GM20431 (cell line): ENCODE results near the gene CCDC68.

ENCODE experiments used
- in situ Hi-C: fragments of 300-500 bp; cut with MseI, MboI; formaldehyde crosslinking; loops from one replicate; pipeline ENCODE4 v1.15.0; 2020; ENCODE audit warnings: low sequenced_read_pairs; ENCODE audit not compliant: unreplicated experiment

The CCDC68 gene

DNA sequence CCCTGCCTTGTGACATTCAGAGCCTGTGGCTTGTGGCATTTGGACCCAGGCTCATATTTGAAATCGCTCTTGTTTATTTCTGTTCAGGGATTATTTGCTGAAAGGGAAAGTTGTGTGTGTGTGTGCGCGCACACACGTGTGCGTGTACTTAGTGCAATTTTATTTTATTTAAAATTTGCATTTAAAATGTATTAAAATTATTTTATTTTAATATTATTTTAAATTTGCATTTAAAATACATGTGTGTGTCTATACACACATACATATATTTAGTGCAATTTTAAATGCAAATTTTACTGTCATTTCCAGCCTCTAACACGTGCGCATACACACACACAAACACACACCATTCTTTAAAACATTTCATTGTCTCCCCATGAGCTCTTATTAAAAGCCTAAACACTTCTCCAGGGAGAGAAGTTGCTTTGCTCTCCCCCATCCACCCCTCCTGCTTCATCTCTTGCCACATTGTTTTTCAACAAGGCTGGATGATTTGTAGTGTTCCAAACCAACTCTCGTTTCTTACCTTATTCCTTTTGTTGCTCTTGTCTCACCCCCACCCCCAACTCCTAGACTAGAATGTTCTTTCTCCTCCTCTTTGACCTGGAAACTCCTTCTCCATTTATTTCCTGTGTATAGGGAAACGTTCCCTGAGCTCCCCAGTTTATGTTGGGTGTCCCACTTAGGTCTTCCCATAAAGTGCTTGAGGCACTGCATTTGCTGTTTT, 3.8 kb upstream of the CCDC68 start:
- in situ Hi-C loops = no loop called here

- in situ Hi-C loops = no loop called here
These were observed 2.6 kb upstream of the CCDC68 start for GRCh38 chr18:54961868-54962267.

DNA sequence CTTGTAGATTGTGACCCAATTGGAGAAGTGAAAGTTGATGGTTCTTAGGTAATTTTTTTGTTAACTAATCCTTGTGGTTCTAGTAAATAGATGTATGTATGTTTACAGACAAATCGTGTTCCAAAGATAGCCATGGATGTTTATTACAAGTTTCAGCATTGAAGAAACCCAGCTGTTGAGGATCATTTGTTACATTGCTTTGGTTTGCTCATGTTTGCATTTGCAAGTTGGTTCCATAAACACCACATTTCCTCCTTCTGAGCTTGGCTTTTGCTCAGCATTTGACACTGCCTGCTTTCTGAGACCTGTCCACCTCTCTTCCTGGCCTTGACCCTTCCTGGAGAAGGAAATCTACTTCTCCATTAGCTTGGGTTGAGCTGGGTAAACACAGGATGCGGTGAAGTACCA, 1.8 kb upstream of the CCDC68 start:
- in situ Hi-C loops = no loop called here

- in situ Hi-C loops = no loop called here
These were observed 936 bp upstream of the CCDC68 start for GRCh38 chr18:54960197-54960596.

GRCh38 chr18:54957996-54958395, 1.3 kb downstream of the CCDC68 start:
- in situ Hi-C loops = no loop called here

DNA sequence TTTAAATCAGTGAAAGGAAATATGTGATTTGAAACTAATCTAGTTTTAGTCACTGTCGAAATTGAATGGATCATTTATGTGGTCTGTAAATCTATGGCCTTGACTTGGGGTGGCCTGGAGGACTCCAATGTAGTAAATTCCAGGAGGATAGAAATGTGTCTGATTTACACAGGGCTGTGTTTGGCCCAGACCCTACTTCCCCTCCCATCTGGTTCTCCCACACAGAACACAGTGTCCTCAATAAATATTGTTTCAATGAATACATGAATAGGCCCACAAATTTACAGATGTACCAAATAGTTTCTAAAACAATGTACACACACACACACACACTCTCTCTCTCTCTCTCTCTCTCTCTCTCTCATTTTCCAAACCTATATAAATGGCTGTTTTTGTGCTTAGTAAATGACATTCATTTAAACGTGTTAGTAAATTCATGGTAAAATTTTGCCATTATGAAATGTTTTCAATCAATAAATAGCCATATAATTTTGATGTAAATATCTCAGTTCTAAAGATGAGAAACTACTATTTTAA, 1.9 kb downstream of the CCDC68 start:
- in situ Hi-C loops = no loop called here

DNA sequence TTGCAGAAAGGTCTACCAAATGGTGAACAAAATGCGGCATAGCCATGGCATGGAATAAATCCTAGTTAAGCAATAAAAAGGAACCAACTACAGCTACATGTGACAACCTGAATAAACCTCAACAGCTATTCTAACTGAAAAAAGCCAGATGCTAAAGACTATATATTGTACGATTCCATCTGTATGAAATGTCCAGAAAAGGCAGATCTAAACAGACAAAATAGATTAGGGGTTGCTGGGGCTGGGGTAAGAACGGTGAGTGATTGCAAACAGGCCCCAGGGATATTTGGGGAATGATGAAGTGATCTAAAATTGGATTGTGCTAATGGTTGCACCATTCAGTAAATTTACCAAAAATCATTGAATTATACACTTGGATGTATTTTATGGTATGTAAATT, 2.8 kb downstream of the CCDC68 start:
- in situ Hi-C loops = no loop called here

DNA sequence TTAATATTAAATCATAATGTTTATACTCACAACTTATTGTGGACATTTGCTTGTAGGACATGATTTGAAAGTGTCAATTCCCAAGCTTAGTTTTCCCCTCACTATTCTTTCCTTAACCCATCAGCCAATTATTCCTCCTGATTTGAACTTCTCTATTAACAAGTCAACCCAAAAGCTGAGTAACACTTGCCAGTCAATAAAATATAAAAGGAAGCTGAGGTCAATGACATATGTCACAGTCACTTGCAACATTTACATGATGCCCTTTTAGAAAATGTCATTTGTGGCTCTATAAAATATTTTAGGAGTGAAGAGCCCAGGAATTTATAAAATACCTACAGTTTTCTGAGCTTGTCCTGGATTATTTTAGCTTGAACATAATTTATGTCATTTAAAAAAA, 7.2 kb downstream of the CCDC68 start:
- in situ Hi-C loops = no loop called here

GRCh38 chr18:54950221-54950620, 9.0 kb downstream of the CCDC68 start:
- in situ Hi-C loops = no loop called here

DNA sequence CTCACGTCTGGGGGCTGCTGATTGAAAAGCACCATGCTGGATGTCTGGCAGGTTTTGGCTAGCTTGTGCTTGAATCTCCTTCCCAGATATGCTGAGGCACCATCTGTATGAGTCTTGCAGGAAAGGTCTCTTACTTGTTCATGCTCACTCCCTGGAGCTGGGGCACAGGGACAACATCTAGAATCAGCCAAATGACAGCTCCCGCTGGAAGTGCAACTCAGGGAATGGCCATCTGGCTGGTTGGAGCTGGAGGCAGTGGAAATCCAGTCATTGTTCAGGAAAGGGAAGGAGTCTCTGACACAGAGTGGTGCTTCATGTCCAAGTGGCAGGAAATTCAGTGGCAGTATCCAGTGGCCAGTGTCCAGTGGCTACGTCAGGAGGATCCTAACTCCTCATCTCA, 9.7 kb downstream of the CCDC68 start:
- in situ Hi-C loops = no loop called here

GRCh38 chr18:54948350-54948837, 10.9 kb downstream of the CCDC68 start:
- in situ Hi-C loops = no loop called here

- in situ Hi-C loops = no loop called here
These were observed 12.2 kb downstream of the CCDC68 start for GRCh38 chr18:54947091-54947490.

GRCh38 chr18:54946149-54946581, 13.1 kb downstream of the CCDC68 start:
- in situ Hi-C loops = no loop called here

DNA sequence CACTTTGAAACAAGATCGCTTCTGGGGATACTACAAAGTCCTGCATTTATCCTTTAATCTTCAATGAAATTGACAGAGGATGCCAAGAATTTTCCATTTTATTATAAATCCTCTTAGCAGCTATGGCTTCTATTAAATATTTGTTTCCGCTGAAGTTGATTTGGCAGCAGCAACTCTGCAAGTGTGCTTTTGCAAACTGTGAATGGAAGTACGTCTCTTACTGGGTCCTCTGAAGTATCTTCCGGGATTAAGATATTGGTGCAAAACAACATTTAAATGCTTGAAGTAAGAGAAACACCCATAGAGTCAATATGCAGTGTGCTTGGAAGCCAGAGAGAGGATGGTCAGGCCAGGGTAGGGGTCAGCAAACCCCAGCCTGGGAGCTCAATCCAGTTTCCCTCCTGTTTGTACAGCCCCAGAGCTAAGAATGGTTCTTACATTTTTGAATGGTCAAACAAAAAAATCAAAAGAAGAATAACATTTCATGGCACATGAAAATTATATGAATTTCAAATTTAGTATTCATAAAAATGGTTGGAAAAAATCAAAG, 13.6 kb downstream of the CCDC68 start:
- in situ Hi-C loops = no loop called here

DNA sequence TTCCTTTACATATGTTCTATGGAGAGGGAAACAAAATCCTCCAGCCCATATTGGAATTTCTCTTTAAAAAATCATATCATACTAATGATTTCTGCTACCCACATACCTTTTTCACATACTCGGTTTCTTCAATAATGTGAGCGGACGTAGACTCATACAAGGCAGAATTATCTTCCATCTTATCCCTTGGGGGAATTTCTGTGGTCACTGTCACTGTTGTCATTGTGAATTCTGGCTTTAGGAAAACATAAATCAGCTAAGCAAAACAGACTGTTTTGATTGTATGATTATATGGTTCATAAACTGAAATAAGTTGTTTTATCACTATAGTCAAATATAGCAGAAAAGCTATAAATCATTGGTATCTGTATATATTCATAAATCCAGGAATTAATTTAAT, 16.7 kb downstream of the CCDC68 start:
- in situ Hi-C loops = no loop called here

DNA sequence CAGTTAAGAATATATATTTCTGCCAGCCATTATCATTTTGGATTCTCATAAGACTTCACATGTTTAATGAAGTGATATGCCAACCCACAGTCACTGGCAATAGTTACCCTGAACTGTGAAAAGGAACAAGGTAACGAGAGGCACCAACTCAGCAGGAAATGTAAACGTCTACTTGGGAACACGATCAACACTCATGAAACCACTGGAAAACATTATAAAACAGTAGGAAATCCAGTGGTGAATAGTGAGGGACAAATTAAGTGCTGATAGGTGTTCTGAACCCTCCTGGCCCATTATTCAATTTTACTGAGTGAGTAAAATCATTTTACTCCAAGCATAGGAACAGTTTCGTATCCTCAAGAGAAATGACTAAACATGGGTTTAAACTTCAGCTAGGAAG, 17.1 kb downstream of the CCDC68 start:
- in situ Hi-C loops = no loop called here

DNA sequence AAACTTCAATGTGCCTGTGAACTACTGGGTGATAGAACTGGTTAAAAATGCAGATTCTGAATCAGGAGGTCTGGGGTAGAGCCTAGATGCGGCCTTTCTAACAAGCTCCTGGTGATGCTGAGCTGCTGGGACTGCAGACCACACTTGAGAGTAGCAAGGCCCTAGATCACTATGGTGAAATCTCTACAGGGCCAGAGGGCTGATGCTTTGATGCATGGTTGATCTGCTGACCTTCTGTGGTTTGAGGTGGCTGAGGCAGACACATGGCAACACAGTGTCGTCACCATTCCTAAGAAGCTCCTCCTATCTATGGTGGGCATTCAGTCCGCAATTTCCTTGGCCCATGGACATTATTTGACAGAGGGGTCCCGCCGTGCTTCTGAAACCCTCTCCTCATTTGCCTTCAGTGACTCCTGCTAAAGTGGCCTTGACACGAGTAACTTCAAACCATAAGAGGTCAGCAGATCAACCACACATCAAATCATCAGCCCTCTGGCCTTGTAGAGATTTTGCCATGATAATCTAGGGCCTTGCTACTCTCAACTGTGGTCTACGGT, 19.8 kb downstream of the CCDC68 start:
- in situ Hi-C loops = no loop called here

DNA sequence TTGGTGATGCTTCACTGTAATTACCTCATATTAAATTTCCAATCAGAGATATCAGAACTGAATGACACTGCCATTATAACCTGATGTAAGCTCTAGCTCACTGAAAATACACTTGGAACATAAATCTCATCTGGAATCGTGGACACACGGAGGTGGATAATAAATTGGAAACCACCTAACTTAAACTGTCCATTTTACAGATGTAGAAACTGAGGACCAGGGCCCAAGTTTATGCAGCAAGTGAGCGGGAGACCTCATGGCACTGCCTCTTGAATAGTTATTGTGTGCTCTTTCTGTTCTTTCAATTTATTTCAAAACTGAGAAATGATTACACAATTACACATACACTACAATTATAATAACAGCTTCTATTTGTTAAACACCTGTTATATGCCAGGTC, 20.8 kb downstream of the CCDC68 start:
- in situ Hi-C loops = no loop called here

DNA sequence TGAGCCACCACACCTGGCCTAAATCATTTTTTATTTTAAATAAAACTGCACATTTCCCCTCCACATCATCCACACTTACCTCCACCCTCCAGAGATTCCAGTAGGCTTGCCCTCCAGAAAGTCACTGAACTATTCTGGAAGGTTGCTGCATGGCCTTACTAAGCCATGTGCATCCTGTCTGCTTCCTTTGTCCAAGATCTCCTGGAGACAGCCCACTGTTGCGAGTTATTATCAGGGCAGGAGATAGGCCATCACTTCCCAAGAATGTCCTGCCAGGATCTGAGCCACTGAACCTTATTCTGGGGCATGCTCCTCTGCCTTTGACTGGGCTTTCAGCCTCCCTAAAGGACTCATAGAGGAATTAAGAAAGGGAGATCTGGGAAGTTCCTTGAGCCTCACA, 26.8 kb downstream of the CCDC68 start:
- in situ Hi-C loops = no loop called here

DNA sequence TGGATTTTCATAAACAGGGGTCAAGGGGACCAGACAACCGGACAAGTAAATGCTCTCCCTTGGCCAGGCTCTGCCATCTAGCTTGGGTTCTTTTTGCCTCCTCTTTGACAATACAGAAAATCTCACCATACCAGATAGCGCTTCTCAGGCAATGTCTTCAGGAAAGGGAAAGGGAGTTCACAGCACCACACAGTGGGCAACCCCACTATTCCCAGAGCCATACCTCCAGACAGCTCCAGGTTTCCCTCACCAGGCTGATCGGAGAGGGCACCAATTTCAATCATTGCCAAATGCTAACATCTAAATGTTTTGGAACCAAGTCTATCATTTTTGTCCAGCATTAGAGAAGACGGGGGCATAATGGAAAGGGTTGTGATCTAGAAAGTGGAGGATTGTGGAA, 28.1 kb downstream of the CCDC68 start:
- in situ Hi-C loops = no loop called here

DNA sequence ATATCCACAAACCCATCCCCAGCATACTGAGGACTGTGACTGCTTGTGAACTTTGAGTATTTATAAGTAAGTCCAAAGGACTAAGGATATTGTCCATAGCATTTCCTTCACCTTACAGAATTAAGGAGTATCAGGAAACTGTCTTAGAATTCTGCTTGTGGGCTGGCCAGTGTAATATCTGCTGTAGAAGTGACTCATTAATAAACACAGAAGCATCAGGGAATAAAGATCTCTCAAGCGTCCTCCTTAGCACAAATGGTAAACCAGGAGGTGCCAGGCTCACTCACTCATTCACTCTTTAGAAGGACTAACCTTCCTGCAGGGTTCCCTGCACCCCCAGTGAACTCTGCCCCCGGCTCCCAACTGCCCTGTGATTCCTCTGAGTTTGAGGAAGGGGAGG, 31.0 kb downstream of the CCDC68 start:
- in situ Hi-C loops = no loop called here
